ENCODE measurements around the gene MED7. TPM values are rescaled to one million over a fixed set of nuclear protein-coding genes. Genes with fewer than 3 reads are reported as not detected.

The MED7 gene
- total RNA-seq, 2 experiments from 2014 or later = 18.9 to 23.3 TPM

- no TSS peak for BruUV-seq (replicated peaks)
- ChIA-PET CTCF (ENCODE audit: unreplicated experiment) (no interaction called here), POLR2A (interaction anchor here (1.7 kb wide), 1 partner anchor 22 kb away, joined by 5 read pairs; the partner anchor contains the start of gene MED7)
- no peak overlapping the region for H3K27ac ChIP-seq (ENCODE audit: low read depth, low read length, poor library complexity, severe bottlenecking)
- no peaks in the 10 kb centered on the region for H3K9me3 ChIP-seq (ENCODE audit: low read length)
- intact Hi-C loops (cut with micrococcal nuclease; ENCODE audit: unreplicated experiment) = no loop called here
- DNase-seq (ENCODE audit: low spot score) = no peak
- H3K4me2 ChIP-seq (ENCODE audit: low read length) = no peak overlapping the region
- no peaks in the 10 kb centered on the region for H3K79me2 ChIP-seq (ENCODE audit: insufficient read depth, low read depth, low read length)
- no peaks in the 10 kb centered on the region for H3K4me1 ChIP-seq (ENCODE audit: insufficient read depth, low read length, poor library complexity, severe bottlenecking)
- H4K20me1 ChIP-seq (ENCODE audit: insufficient read depth, low read length) = no peaks in the 10 kb centered on the region
- TF ChIP-seq EZH2phosphoT487 (IDR thresholded peaks at IDR 0.05; ENCODE audit: borderline replicate concordance, low read depth, low read length) (no peak), CTCF (conservative IDR thresholded peaks at IDR 0.05; ENCODE audit: low read length) (no peak)
- H3K4me3 ChIP-seq (ENCODE audit: low read depth, low read length, poor library complexity, severe bottlenecking) = no peak overlapping the region
- no peak overlapping the region for H2AFZ ChIP-seq (ENCODE audit: low read length)
- H3K9me2 ChIP-seq (ENCODE audit: insufficient read depth, low read length) = no peaks in the 10 kb centered on the region
- H3K36me3 ChIP-seq (ENCODE audit: insufficient read depth, low read length) = no peaks in the 10 kb centered on the region
Observed at GRCh38 chr5:157165261-157165660, 22.6 kb upstream of the MED7 start.

DNA sequence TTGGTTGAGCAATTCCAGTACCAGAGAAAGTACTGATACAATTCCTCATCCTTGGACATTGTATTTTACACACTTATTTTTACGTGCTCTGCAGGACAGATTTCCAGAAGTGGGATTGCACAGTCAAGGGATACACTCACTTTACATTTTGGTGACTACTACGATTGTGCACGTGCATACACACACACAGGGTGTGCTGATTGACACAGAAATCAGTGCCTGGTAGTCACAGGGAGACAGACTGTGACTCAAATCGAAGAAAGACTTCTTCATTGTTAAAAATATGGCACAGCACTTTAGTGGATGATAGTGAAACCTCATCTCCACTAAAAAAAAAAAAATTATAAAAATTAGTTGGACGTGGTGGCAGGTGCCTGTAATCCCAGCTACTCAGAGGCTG, 21.9 kb upstream of the MED7 start:
- no peak for DNase-seq (ENCODE audit: low spot score)
- CTCF ChIA-PET (ENCODE audit: unreplicated experiment) = no interaction called here
- Histone ChIP-seq H3K79me2 (ENCODE audit: insufficient read depth, low read depth, low read length) (no peaks in the 10 kb centered on the region), H3K4me3 (ENCODE audit: low read depth, low read length, poor library complexity, severe bottlenecking) (no peak overlapping the region), H3K4me2 (ENCODE audit: low read length) (no peak overlapping the region), H3K4me1 (ENCODE audit: insufficient read depth, low read length, poor library complexity, severe bottlenecking) (no peaks in the 10 kb centered on the region), H3K9me2 (ENCODE audit: insufficient read depth, low read length) (no peaks in the 10 kb centered on the region), H4K20me1 (ENCODE audit: insufficient read depth, low read length) (no peaks in the 10 kb centered on the region), H3K9me3 (ENCODE audit: low read length) (no peaks in the 10 kb centered on the region), H3K36me3 (ENCODE audit: insufficient read depth, low read length) (no peaks in the 10 kb centered on the region), H2AFZ (ENCODE audit: low read length) (no peak overlapping the region), H3K27ac (ENCODE audit: low read depth, low read length, poor library complexity, severe bottlenecking) (no peak overlapping the region)
- TF ChIP-seq EZH2phosphoT487 (IDR thresholded peaks at IDR 0.05; ENCODE audit: borderline replicate concordance, low read depth, low read length) (no peak), CTCF (conservative IDR thresholded peaks at IDR 0.05; ENCODE audit: low read length) (no peak)
- no TSS peak for BruUV-seq (replicated peaks)
- POLR2A ChIA-PET = interaction anchor here (0.7 kb wide), 1 partner anchor 365 kb away, joined by 4 read pairs; no protein-coding TSS in a partner anchor
- intact Hi-C loops (cut with micrococcal nuclease; ENCODE audit: unreplicated experiment) = no loop called here

GRCh38 chr5:157162919-157163510, 20.4 kb upstream of the MED7 start:
- Histone ChIP-seq H3K4me1 (ENCODE audit: insufficient read depth, low read length, poor library complexity, severe bottlenecking) (no peaks in the 10 kb centered on the region), H3K9me2 (ENCODE audit: insufficient read depth, low read length) (no peaks in the 10 kb centered on the region), H3K4me2 (ENCODE audit: low read length) (no peak overlapping the region), H3K36me3 (ENCODE audit: insufficient read depth, low read length) (no peaks in the 10 kb centered on the region), H3K79me2 (ENCODE audit: insufficient read depth, low read depth, low read length) (no peaks in the 10 kb centered on the region), H2AFZ (ENCODE audit: low read length) (no peak overlapping the region), H4K20me1 (ENCODE audit: insufficient read depth, low read length) (no peaks in the 10 kb centered on the region), H3K4me3 (ENCODE audit: low read depth, low read length, poor library complexity, severe bottlenecking) (no peak overlapping the region), H3K9me3 (ENCODE audit: low read length) (no peaks in the 10 kb centered on the region), H3K27ac (ENCODE audit: low read depth, low read length, poor library complexity, severe bottlenecking) (no peak overlapping the region)
- no TSS peak for BruUV-seq (replicated peaks)
- intact Hi-C loops (cut with micrococcal nuclease; ENCODE audit: unreplicated experiment) = no loop called here
- ChIA-PET POLR2A (interaction anchor here (0.7 kb wide), 1 partner anchor 43 kb away, joined by 3 read pairs; no protein-coding TSS in a partner anchor), CTCF (ENCODE audit: unreplicated experiment) (no interaction called here)
- no peak for DNase-seq (ENCODE audit: low spot score)
- TF ChIP-seq EZH2phosphoT487 (IDR thresholded peaks at IDR 0.05; ENCODE audit: borderline replicate concordance, low read depth, low read length) = no peak
- no peak for TF ChIP-seq CTCF (conservative IDR thresholded peaks at IDR 0.05; ENCODE audit: low read length)

Measured in OCI-LY7 (cell line).